K562 (cell line): ENCODE data around the gene PSMB10. TPM values are rescaled to one million over a fixed set of nuclear protein-coding genes. Genes with fewer than 3 reads are reported as not detected.

Source experiments
- ATAC-seq: fragments of 200-7000 bp; cut with Tn5 transposase; 3 replicates; pipeline ENCODE4 v1.9.1; 2020; ENCODE audit warnings: moderate library complexity
- BruUV-seq: library from RNA; stranded (reverse); fragments of 400-500 nt; replicated peaks from 2 replicates; lab custom pipeline; 2021; lab: Mats Ljungman, UMichigan
- CTCF ChIA-PET: fragments of 300-600 bp; formaldehyde crosslinking; extraction: SDS; loops from one replicate; lab custom pipeline; 2021; ENCODE audit warnings: low intra/inter-chr PET ratio; lab: Yijun Ruan, JAX
- POLR2A ChIA-PET: fragments of 300-600, 350-650 bp; sonication (Branson Sonifier 250); formaldehyde crosslinking; extraction: SDS; loops from one replicate; lab custom pipeline; 2021; ENCODE audit warnings: antibody characterized with exemption, inconsistent platforms; lab: Yijun Ruan, JAX
- DNase-seq, 4 experiments: peaks; one replicate each; pipeline versions ENCODE4 v3.0.0 to v3.0.0-alpha.2; 2011 to 2018; ENCODE audit warnings: low spot score in 3 of 4, mixed read lengths in 3 of 4; ENCODE audit errors: extremely low read depth in 1 of 4
- FAIRE-seq: peaks from 2 replicates; lab custom pipeline; 2011; peaks lifted over from hg19 to GRCh38; lab: Jason Lieb, UNC
- H2AFZ ChIP-seq: 2 replicates; pipeline ENCODE4 v1.6.0; 2011; ENCODE audit warnings: low read depth, low read length, control low read depth, inconsistent platforms
- H3K27ac ChIP-seq: fragments of 200-600 bp; 3 replicates; pipeline ENCODE4 v1.8.0; 2011; ENCODE audit warnings: low read depth, mild to moderate bottlenecking, control low read depth, inconsistent platforms, low read length, moderate library complexity, mixed read lengths; ENCODE audit errors: extremely low read depth
- H3K27me3 ChIP-seq, 2 experiments: fragments of 300-600 bp in 1 of 2; 2 replicates in 1 of 2; 3 replicates in 1 of 2; pipeline versions ENCODE4 v1.6.0 to v1.8.0; 2011; ENCODE audit warnings: inconsistent platforms in 2 of 2, low read length in 2 of 2, mild to moderate bottlenecking in 1 of 2, mixed read lengths in 1 of 2, moderate library complexity in 1 of 2; ENCODE audit not compliant: control insufficient read depth in 2 of 2, insufficient read depth in 2 of 2
- H3K36me3 ChIP-seq: fragments of 300-600 bp; 3 replicates; pipeline ENCODE4 v1.8.0; 2011; ENCODE audit warnings: mild to moderate bottlenecking, low read length, inconsistent platforms; ENCODE audit not compliant: control insufficient read depth, insufficient read depth
- H3K4me1 ChIP-seq, 2 experiments: fragments of 200-600 bp in 1 of 2; replicated peaks in 1 of 2; 2 replicates in 1 of 2; 3 replicates in 1 of 2; pipeline versions ENCODE4 v1.5.1 to v1.8.0; 2011; ENCODE audit warnings: inconsistent platforms in 2 of 2, low read length in 2 of 2, mild to moderate bottlenecking in 1 of 2, mixed read lengths in 1 of 2, moderate library complexity in 1 of 2; ENCODE audit not compliant: control insufficient read depth in 2 of 2, insufficient read depth in 2 of 2
- H3K4me2 ChIP-seq: 2 replicates; pipeline ENCODE4 v1.6.1; 2011; ENCODE audit warnings: low read length, control low read depth, inconsistent platforms, mixed read lengths; ENCODE audit not compliant: insufficient read depth
- H3K4me3 ChIP-seq: fragments of 200-600 bp; sonication (generic), shearing (Covaris generic); 2 replicates; pipeline ENCODE4 v1.5.1; 2016; ENCODE audit warnings: control low read depth, inconsistent platforms
- H3K79me2 ChIP-seq: fragments of 200-600 bp; 3 replicates; pipeline ENCODE4 v1.8.0; 2011; ENCODE audit warnings: low read length, inconsistent platforms; ENCODE audit not compliant: control insufficient read depth, insufficient read depth
- H3K9ac ChIP-seq, 2 experiments: 2 replicates each; pipeline versions ENCODE4 v1.6.0 to v1.6.1; 2011; ENCODE audit warnings: low read depth in 2 of 2, low read length in 2 of 2, control low read depth in 1 of 2, inconsistent platforms in 1 of 2, mild to moderate bottlenecking in 1 of 2, mixed read lengths in 1 of 2; ENCODE audit not compliant: insufficient read depth in 1 of 2
- H3K9me1 ChIP-seq: one replicate; pipeline ENCODE4 v1.6.0; 2011; ENCODE audit warnings: inconsistent platforms, mild to moderate bottlenecking, low read length, moderate library complexity; ENCODE audit not compliant: control insufficient read depth, insufficient read depth
- H3K9me3 ChIP-seq: replicated peaks from 2 replicates; pipeline ENCODE4 v1.5.1; 2011; ENCODE audit warnings: low read depth, low read length, inconsistent platforms; ENCODE audit not compliant: control insufficient read depth, insufficient read depth
- H4K20me1 ChIP-seq: replicated peaks from 2 replicates; pipeline ENCODE4 v1.6.1; 2011; ENCODE audit warnings: low read length, inconsistent platforms, mixed read lengths; ENCODE audit not compliant: control insufficient read depth, insufficient read depth
- LARP7 ChIP-seq: fragments of 450-650 bp; IDR thresholded peaks from 2 replicates; pipeline ENCODE4 v1.6.1; 2016
- LCOR ChIP-seq: sonication (generic); formaldehyde crosslinking; IDR thresholded peaks from 2 replicates; pipeline ENCODE4 v1.8.0; 2022; ENCODE audit warnings: mild to moderate bottlenecking, missing genetic modification reagents
- MED1 ChIP-seq: sonication (generic); formaldehyde crosslinking; IDR thresholded peaks from 2 replicates; pipeline ENCODE4 v1.8.1; 2023; ENCODE audit warnings: missing genetic modification reagents, borderline replicate concordance
- POLR2AphosphoS2 ChIP-seq: IDR thresholded peaks from 2 replicates; pipeline ENCODE4 v1.6.1; 2012; ENCODE audit warnings: low read length, improper control_type of control experiment
- PRPF4 ChIP-seq: fragments of 200-400 bp; formaldehyde crosslinking; IDR thresholded peaks from one replicate; pipeline ENCODE4 v1.6.1; 2017; ENCODE audit warnings: low read length, low read depth, mild to moderate bottlenecking; ENCODE audit not compliant: insufficient read depth, poor library complexity, severe bottlenecking
- RBM25 ChIP-seq: fragments of 200-400 bp; formaldehyde crosslinking; IDR thresholded peaks from 2 replicates; pipeline ENCODE4 v1.6.1; 2018; ENCODE audit warnings: low read length, low read depth, moderate library complexity; ENCODE audit not compliant: severe bottlenecking
- THAP12 ChIP-seq: fragments of 250-450 bp; sonication (Bioruptor Pico); IDR thresholded peaks from 2 replicates; pipeline ENCODE4 v1.9.0; 2021; ENCODE audit warnings: mild to moderate bottlenecking, inconsistent platforms
- UBTF ChIP-seq, 2 experiments: IDR thresholded peaks; 2 replicates each; pipeline ENCODE4 v1.6.1; 2012; ENCODE audit warnings: improper control_type of control experiment in 2 of 2, low read depth in 2 of 2, low read length in 2 of 2, borderline replicate concordance in 1 of 2
- ZFP30 ChIP-seq: fragments of 250-450 bp; sonication (Bioruptor Pico); IDR thresholded peaks from 2 replicates; pipeline ENCODE4 v1.8.0; 2022; ENCODE audit warnings: moderate library complexity, mild to moderate bottlenecking, inconsistent platforms, borderline replicate concordance
- ZNF212 ChIP-seq: fragments of 450-650 bp; formaldehyde crosslinking; IDR thresholded peaks from 2 replicates; pipeline ENCODE4 v1.4.0; 2020; ENCODE audit warnings: mild to moderate bottlenecking
- WGBS: fragments of 100-300 bp; shearing (Covaris generic); methylation state at CpG from one replicate; pipeline ENCODE4 v1.1.6; 2016; ENCODE audit warnings: low coverage, mixed read lengths; ENCODE audit not compliant: insufficient coverage; ENCODE audit errors: missing lambda C conversion rate; 5-methylcytosine and 5-hydroxymethylcytosine counted together
- in situ Hi-C: fragments of 300-500 bp; cut with MboI; formaldehyde crosslinking; loops from 4 replicates; pipeline ENCODE4 v1.15.0; 2018; ENCODE audit warnings: inconsistent platforms, mixed read lengths
- intact Hi-C: fragments of 100-400 bp; cut with micrococcal nuclease; formaldehyde crosslinking; loops from 2 replicates; pipeline ENCODE4 v1.14.2; 2022
- polyA plus RNA-seq, 8 experiments: library from polyadenylated mRNA; depleted of rRNA in 4 of 8; stranded (reverse) in 5 of 8; unstranded in 3 of 8; fragments of >200 nt; fragmentation: Nextera tagmentation in 2 of 8; fragmentation: Illumina TruSeq in 1 of 8; extraction: Ambion mirVana in 2 of 8; extraction: Trizol in 1 of 8; gene quantifications; 2 replicates each; pipeline versions ENCODE4 v1.2.1 to v1.2.3, GENCODE V29; 2011 to 2014; ENCODE audit warnings: inconsistent platforms in 1 of 8, missing spikeins in 1 of 8
- total RNA-seq, 7 experiments: library from RNA; depleted of rRNA in 6 of 7; stranded (reverse); fragments of >200 nt in 6 of 7; fragmentation: Illumina TruSeq in 2 of 7; extraction: Trizol in 2 of 7; gene quantifications; 2 replicates each; pipeline versions ENCODE4 v1.2.1 to v1.2.3, GENCODE V29; 2011 to 2021; ENCODE audit warnings: low replicate concordance in 1 of 7
- TF ChIP-seq, protein P1 (sequence below): sonication (generic); formaldehyde crosslinking; IDR thresholded peaks from 2 replicates; pipeline ENCODE4 v1.8.0; 2023; ENCODE audit warnings: missing genetic modification reagents, mild to moderate bottlenecking, borderline replicate concordance

The PSMB10 gene
- total and polyA plus RNA-seq, 9 of the 15 experiments (the other 6 are each of a cell fraction or from before 2014, with no cell fraction given), result 11.7 to 105 (median 51.0) TPM

GRCh38 chr16:67935101-67935401, 1.6 kb downstream of the PSMB10 start:
- no TSS peak for BruUV-seq
- Histone ChIP-seq H2AFZ (peak overlapping the region; percentile 95), H3K36me3 (peaks cover 28% of the 10 kb centered on the region; the same call in 2 of the 3 replicates), H3K9ac (peak overlapping the region; percentile 90 to 98), H3K27ac (peak overlapping the region; percentile 66), H3K4me2 (peak overlapping the region; percentile 99), H3K79me2 (peaks cover 42% of the 10 kb centered on the region), H4K20me1 (no peaks in the 10 kb centered on the region; the same call in 1 of the 2 replicates), H3K4me3 (peak overlapping the region; percentile 85), H3K9me3 (no peaks in the 10 kb centered on the region), H3K4me1 (peaks cover 17 to 70% of the 10 kb centered on the region in 2 experiments), H3K27me3 (no peaks in the 10 kb centered on the region), H3K9me1 (no peaks in the 10 kb centered on the region)
- ChIA-PET POLR2A (interaction anchor here (0.5 to 1.7 kb wide), 21 partner anchors 9 to 379 kb away, joined by 3 to 8 read pairs (median 3); partner anchors contain the start of gene LCAT), CTCF (no interaction called here)
- ATAC-seq (peak; percentile 4), FAIRE-seq (no peak), DNase-seq (no peak)
- 2% methylated on average over 13 of the region's 13 CpGs for WGBS
- in situ Hi-C loops, result no loop called here
- intact Hi-C loops, result loop anchor here (5.0 to 10.0 kb wide), 2 partner anchors 107 to 410 kb away; partner anchors contain the start of gene RIPOR1
- no peak for TF ChIP-seq ZNF212 (CRISPR knock-in tag)
- TF ChIP-seq UBTF (IDR thresholded peaks at IDR 0.05; ENCODE audit: borderline replicate concordance in 1 of 2, low read depth in 2 of 2, low read length in 2 of 2), result 0 out of 4 replicates have a peak, but pooled peaks of 1 of the 2 experiments have one; percentile 2
- no peak for TF ChIP-seq THAP12 (CRISPR knock-in tag)
- no peak for TF ChIP-seq LARP7
- TF ChIP-seq, protein P1, sequence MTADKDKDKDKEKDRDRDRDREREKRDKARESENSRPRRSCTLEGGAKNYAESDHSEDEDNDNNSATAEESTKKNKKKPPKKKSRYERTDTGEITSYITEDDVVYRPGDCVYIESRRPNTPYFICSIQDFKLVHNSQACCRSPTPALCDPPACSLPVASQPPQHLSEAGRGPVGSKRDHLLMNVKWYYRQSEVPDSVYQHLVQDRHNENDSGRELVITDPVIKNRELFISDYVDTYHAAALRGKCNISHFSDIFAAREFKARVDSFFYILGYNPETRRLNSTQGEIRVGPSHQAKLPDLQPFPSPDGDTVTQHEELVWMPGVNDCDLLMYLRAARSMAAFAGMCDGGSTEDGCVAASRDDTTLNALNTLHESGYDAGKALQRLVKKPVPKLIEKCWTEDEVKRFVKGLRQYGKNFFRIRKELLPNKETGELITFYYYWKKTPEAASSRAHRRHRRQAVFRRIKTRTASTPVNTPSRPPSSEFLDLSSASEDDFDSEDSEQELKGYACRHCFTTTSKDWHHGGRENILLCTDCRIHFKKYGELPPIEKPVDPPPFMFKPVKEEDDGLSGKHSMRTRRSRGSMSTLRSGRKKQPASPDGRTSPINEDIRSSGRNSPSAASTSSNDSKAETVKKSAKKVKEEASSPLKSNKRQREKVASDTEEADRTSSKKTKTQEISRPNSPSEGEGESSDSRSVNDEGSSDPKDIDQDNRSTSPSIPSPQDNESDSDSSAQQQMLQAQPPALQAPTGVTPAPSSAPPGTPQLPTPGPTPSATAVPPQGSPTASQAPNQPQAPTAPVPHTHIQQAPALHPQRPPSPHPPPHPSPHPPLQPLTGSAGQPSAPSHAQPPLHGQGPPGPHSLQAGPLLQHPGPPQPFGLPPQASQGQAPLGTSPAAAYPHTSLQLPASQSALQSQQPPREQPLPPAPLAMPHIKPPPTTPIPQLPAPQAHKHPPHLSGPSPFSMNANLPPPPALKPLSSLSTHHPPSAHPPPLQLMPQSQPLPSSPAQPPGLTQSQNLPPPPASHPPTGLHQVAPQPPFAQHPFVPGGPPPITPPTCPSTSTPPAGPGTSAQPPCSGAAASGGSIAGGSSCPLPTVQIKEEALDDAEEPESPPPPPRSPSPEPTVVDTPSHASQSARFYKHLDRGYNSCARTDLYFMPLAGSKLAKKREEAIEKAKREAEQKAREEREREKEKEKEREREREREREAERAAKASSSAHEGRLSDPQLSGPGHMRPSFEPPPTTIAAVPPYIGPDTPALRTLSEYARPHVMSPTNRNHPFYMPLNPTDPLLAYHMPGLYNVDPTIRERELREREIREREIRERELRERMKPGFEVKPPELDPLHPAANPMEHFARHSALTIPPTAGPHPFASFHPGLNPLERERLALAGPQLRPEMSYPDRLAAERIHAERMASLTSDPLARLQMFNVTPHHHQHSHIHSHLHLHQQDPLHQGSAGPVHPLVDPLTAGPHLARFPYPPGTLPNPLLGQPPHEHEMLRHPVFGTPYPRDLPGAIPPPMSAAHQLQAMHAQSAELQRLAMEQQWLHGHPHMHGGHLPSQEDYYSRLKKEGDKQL (CRISPR knock-in tag), result no peak
- TF ChIP-seq POLR2AphosphoS2, result 0 out of 2 replicates have a peak, but pooled peaks have one; percentile 1
- TF ChIP-seq RBM25, result no peak
- no peak for TF ChIP-seq ZFP30
- TF ChIP-seq MED1 (CRISPR knock-in tag), result 0 out of 2 replicates have a peak, but pooled peaks have one; percentile 18
- TF ChIP-seq LCOR, result 0 out of 2 replicates have a peak, but pooled peaks have one; percentile 25
- no peak for TF ChIP-seq PRPF4
